HG03571 (cell line): ENCODE measurements around the gene SRPK2.
A peak's percentile ranks its signal among the peaks of the same experiment; 100 is the strongest.
"Not testable (repeated sequence)": the region's sequence is repeated elsewhere in the genome, so short reads cannot be mapped to it uniquely, and the experiment has no call there.

Experiments used
- ATAC-seq: cut with Tn5 transposase; IDR thresholded peaks from one replicate; pipeline ENCODE4 v1.9.1; 2021; ENCODE audit not compliant: unreplicated experiment

SRPK2 gene

GRCh38 chr7:105376908-105377533, 11.7 kb downstream of the SRPK2 start:
- no peak for ATAC-seq

GRCh38 chr7:105369944-105370343, 18.8 kb downstream of the SRPK2 start:
- ATAC-seq: no peak

GRCh38 chr7:105367458-105367857, 21.3 kb downstream of the SRPK2 start:
- no peak for ATAC-seq

- no peak for ATAC-seq
Observed at GRCh38 chr7:105365541-105366534, 22.9 kb downstream of the SRPK2 start.

- ATAC-seq: no peak
Observed at GRCh38 chr7:105364684-105365083, 24.0 kb downstream of the SRPK2 start.

GRCh38 chr7:105363657-105364056, 25.1 kb downstream of the SRPK2 start:
- ATAC-seq: not testable (repeated sequence)

GRCh38 chr7:105362685-105363084, 26.0 kb downstream of the SRPK2 start:
- ATAC-seq: not testable (repeated sequence)

GRCh38 chr7:105361995-105362394, 26.7 kb downstream of the SRPK2 start:
- not testable (repeated sequence) for ATAC-seq

- not testable (repeated sequence) for ATAC-seq
Observed at GRCh38 chr7:105360149-105360548, 28.6 kb downstream of the SRPK2 start.

- ATAC-seq: no peak
Observed at GRCh38 chr7:105355701-105356100, 33.0 kb downstream of the SRPK2 start.

- ATAC-seq: no peak
Observed at GRCh38 chr7:105354383-105354782, 34.3 kb downstream of the SRPK2 start.

- no peak for ATAC-seq
Observed at GRCh38 chr7:105353752-105354328, 34.9 kb downstream of the SRPK2 start.

GRCh38 chr7:105352901-105353668, 35.6 kb downstream of the SRPK2 start:
- no peak for ATAC-seq

- peak; percentile 83 for ATAC-seq
Observed at GRCh38 chr7:105352018-105352612, 36.6 kb downstream of the SRPK2 start.

- ATAC-seq: no peak
Observed at GRCh38 chr7:105350906-105351305, 37.8 kb downstream of the SRPK2 start.

- not testable (repeated sequence) for ATAC-seq
Observed at GRCh38 chr7:105348177-105348576, 40.5 kb downstream of the SRPK2 start.

GRCh38 chr7:105346593-105347322, 42.0 kb downstream of the SRPK2 start:
- no peak for ATAC-seq

- ATAC-seq: no peak
Observed at GRCh38 chr7:105346138-105346537, 42.6 kb downstream of the SRPK2 start.

- no peak for ATAC-seq
Observed at GRCh38 chr7:105345725-105346124, 43.0 kb downstream of the SRPK2 start.

GRCh38 chr7:105345003-105345402, 43.7 kb downstream of the SRPK2 start:
- ATAC-seq: no peak
